HG02840 (cell line): ENCODE measurements around the gene DUSP1.
A peak's percentile ranks its signal among the peaks of the same experiment; 100 is the strongest.

Experiments used
- ATAC-seq: cut with Tn5 transposase; IDR thresholded peaks from one replicate; pipeline ENCODE4 v1.9.1; 2021; ENCODE audit warnings: mild to moderate bottlenecking, moderate library complexity, moderate number of reproducible peaks; ENCODE audit not compliant: unreplicated experiment, low FRiP score

Gene DUSP1

GRCh38 chr5:172765766-172766286, 5.2 kb downstream of the DUSP1 start:
- no peak for ATAC-seq

GRCh38 chr5:172764861-172765765, 5.9 kb downstream of the DUSP1 start:
- ATAC-seq: peak; percentile 69

- no peak for ATAC-seq
Measured at GRCh38 chr5:172763120-172763464, 7.9 kb downstream of the DUSP1 start.

GRCh38 chr5:172762214-172763119, 8.5 kb downstream of the DUSP1 start:
- no peak for ATAC-seq

GRCh38 chr5:172760959-172761358, 10.0 kb downstream of the DUSP1 start:
- no peak for ATAC-seq

GRCh38 chr5:172760136-172760535, 10.9 kb downstream of the DUSP1 start:
- ATAC-seq: no peak

- no peak for ATAC-seq
Measured at GRCh38 chr5:172758834-172759149, 12.2 kb downstream of the DUSP1 start.

GRCh38 chr5:172758077-172758833, 12.7 kb downstream of the DUSP1 start:
- ATAC-seq: no peak

GRCh38 chr5:172757394-172758010, 13.5 kb downstream of the DUSP1 start:
- no peak for ATAC-seq

GRCh38 chr5:172756764-172757393, 14.1 kb downstream of the DUSP1 start:
- ATAC-seq: no peak

GRCh38 chr5:172754596-172755356, 16.2 kb downstream of the DUSP1 start:
- ATAC-seq: no peak

- ATAC-seq: no peak
Measured at GRCh38 chr5:172753101-172753500, 17.9 kb downstream of the DUSP1 start.

GRCh38 chr5:172751761-172752510, 19.1 kb downstream of the DUSP1 start:
- no peak for ATAC-seq

GRCh38 chr5:172749881-172750633, 20.9 kb downstream of the DUSP1 start:
- no peak for ATAC-seq

- ATAC-seq: no peak
Measured at GRCh38 chr5:172749076-172749475, 21.9 kb downstream of the DUSP1 start.

- no peak for ATAC-seq
Measured at GRCh38 chr5:172748341-172748843, 22.6 kb downstream of the DUSP1 start.

- ATAC-seq: no peak
Measured at GRCh38 chr5:172747471-172747870, 23.5 kb downstream of the DUSP1 start.
